GM12872 (cell line): ENCODE measurements around the gene PTGS1.

Source experiments
- CTCF ChIP-seq: IDR thresholded peaks from 3 replicates; pipeline ENCODE4 v1.5.1; 2011; ENCODE audit warnings: low read depth, mild to moderate bottlenecking, low read length, moderate library complexity; ENCODE audit not compliant: insufficient read depth

Gene PTGS1

GRCh38 chr9:122418016-122418415 lies 47.2 kb downstream of the PTGS1 start:
- TF ChIP-seq CTCF: no peak

DNA sequence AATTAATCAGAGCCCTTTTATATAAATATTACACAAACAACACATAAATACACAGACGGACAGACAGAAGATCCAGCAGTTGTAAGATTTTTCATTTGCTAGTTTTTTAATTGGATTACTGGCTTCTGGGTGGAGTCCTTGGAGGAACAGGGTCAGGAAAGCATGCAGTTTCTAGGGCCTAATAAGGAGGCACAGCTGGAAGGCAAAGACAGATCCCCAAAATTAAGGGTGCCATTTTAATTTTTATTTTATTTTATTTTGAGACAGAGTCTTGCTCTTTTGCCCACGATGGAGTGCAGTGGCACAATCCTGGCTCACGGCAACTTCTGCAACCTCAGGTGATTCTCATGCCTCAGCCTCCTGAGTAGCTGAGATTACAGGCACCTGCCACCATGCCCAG lies 49.5 kb downstream of the PTGS1 start:
- no peak for TF ChIP-seq CTCF

DNA sequence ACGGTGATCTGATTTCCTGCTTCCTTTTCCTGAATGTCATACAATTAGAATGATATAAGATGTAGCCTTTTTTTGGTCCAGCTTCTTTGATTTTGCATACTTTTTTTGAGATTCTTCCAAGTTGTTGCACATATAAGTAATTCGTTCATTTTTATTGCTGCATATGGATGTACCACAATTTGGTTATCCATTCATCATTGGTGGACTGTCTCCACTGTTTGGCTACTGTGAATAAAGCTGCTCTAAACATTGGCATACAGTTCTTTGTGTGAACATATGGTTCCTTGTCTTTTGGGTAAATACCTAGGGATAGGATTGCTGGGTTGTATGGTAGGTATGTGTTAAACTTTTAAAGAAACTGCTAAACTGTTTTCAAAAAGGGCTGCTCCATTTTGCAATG lies 54.3 kb downstream of the PTGS1 start:
- TF ChIP-seq CTCF: no peak

GRCh38 chr9:122426723-122427122 lies 55.9 kb downstream of the PTGS1 start:
- no peak for TF ChIP-seq CTCF

DNA sequence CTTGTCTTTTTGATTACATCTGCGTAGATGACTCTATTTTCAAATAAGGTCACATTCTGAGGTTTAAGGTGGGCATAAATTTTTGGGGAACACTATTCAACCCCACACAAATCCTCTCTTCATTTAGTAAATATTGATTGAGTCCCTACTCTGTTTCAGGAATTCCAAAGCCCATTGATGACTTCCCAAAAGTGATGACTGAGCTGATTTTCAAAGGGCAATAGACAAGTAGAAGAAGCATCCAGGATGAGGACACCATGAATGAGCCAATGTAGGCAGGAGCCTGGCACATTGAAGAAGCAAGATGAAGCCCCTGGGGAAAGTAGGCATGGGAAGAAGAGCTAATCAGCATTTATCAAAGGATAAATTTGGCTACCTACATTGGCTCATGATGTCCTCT lies 71.7 kb downstream of the PTGS1 start:
- TF ChIP-seq CTCF: no peak

GRCh38 chr9:122444041-122444733 lies 73.4 kb downstream of the PTGS1 start:
- TF ChIP-seq CTCF: no peak
